Mesangial cell (primary cell): ENCODE results near the gene TREML4. TPM values are rescaled to one million over a fixed set of nuclear protein-coding genes. Genes with fewer than 3 reads are reported as not detected.

Experiments used
- total RNA-seq: library from RNA; depleted of rRNA; stranded (reverse); fragments of >200 nt; gene quantifications from 2 replicates; pipeline ENCODE4 v1.2.3, GENCODE V29; 2015

The TREML4 gene
- not detected in 2 replicates for total RNA-seq

GRCh38 chr6:41228096-41228495 lies at the start of gene TREML4:
Gene TREML4 (plus strand): TSS chr6:41228349. CDS start chr6:41228428, 79 bp downstream.

DNA sequence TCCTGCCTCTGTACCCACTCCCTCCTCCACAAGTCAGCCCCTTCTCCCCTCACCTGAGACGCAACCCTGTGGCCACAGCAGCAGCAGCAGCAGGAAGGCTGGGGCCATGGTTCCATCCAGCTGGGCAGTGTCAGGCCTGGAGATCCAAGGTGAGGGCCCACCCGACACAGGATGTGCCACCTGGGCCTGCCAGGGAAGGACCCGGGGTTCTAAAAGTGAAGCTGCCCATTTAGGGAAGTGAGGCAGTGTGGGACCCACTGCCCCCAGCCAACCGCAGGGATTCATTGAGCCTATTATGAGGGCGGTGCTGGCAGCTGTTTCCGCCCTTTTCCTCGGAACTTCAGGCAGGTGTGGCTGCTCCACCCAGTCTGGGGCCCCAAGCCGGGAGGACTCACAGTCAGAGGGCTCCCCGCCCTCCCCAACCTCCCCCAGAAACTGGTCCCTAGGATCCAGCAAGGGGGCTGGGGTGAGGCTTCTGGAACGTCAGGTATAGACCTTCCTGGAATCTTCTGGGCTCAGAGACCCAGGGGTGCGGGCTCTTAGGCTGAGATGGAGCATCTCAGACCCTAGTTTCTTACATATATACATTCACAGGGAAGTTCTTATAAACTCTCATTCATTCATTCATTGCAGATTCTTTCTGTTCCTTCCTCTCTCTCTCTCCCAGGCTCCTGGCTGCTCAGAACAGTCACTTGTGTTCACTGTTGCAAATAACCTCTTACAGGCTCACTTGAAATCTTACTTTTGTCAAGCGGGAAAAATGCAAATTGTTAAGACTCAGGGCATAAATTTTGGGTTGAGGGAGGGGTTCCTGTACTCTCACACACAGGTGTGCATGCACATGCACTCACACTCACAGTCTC lies 27.0 kb upstream of the TREML4 start, which contains the start of gene TREML2:
Gene TREML2 (minus strand): TSS at position 249 of the 863 bp plus-strand sequence. CDS start 141 bp downstream, at position 108.

DNA sequence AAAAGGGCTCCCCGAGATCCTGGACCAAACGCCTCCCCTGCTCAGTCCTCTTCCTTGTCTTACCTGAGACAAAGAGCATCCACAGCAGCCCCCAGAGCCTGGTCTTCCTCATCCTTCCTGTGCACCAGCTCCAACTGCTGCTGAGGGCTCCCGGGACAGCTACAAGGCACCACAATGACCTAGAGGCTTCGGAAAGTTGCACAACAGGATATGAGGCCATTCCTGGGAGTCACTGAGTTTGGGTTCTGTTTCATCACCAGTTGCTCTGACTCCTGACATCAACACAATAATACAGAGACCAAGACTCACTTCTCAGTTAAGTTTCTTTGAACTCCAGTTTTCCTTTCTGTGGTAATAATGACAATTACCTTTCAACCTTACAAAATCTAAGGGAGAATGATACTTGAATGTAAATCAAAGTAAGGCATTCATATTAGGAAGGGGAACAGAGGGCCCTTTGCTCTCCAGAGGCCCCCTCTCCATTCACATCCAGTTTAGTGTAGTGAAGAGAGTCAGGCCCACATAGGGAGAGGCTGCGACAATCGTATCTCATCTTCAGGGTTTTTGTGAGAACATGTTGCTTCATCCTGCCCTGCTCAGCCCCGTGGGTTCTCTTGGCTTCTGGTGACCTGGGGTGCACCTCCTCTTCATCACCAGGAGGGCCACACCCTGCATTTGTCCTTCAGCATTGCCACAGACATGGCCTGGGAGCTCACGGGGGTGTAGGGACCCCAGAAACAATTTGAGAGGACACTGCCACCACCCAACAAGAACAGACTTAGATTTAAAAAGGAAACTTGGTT lies 58.6 kb downstream of the TREML4 start, which contains the start of gene TREM1:
Gene TREM1 (minus strand): TSS at position 139 of the 803 bp plus-strand sequence. CDS start 27 bp downstream, at position 112.

Other genes starting within 250 kb of the TREML4 start
- gene UNC5CL, start 189.1 kb upstream of the TREML4 start, total RNA-seq, result 1.1 and 22.1 TPM in 2 replicates
- gene TSPO2, start 185.9 kb upstream of the TREML4 start, total RNA-seq, result 0.51 TPM in 1 of 2 replicates, not detected in the other
- gene APOBEC2, start 175.1 kb upstream of the TREML4 start, total RNA-seq, result not detected in 2 replicates
- 7.3 and 10.4 TPM in 2 replicates for gene OARD1, start 156.0 kb upstream of the TREML4 start, total RNA-seq
- gene NFYA, start 155.4 kb upstream of the TREML4 start, total RNA-seq, result 14.5 and 22.9 TPM in 2 replicates
- not detected in 2 replicates for gene TREML1, start 74.0 kb upstream of the TREML4 start, total RNA-seq
- not detected in 2 replicates for gene TREM2, start 65.2 kb upstream of the TREML4 start, total RNA-seq
- gene TREML2, start 27.2 kb upstream of the TREML4 start, total RNA-seq, result not detected in 2 replicates
- gene TREM1, start 58.3 kb downstream of the TREML4 start, total RNA-seq, result not detected in 2 replicates
- not detected in 2 replicates for gene NCR2, start 107.3 kb downstream of the TREML4 start, total RNA-seq